HCT116 (cell line): ENCODE results near the gene ALK.

ENCODE experiments used
- JUND ChIP-seq: IDR thresholded peaks from 2 replicates; pipeline ENCODE4 v1.6.1; 2012
- POLR2AphosphoS5 ChIP-seq: IDR thresholded peaks from 2 replicates; pipeline ENCODE4 v1.6.1; 2011; ENCODE audit warnings: mild to moderate bottlenecking, low read depth, low read length, moderate library complexity
- TF ChIP-seq, protein P1 (sequence below), 3 experiments: fragments of 200-600 bp in 1 of 3; sonication (generic) in 1 of 3; IDR thresholded peaks in 2 of 3; conservative IDR thresholded peaks in 1 of 3; 2 replicates each; pipeline ENCODE4 v1.5.1; 2012 to 2017; ENCODE audit warnings: low read depth in 2 of 3, low read length in 2 of 3, antibody characterized with exemption in 1 of 3, borderline replicate concordance in 1 of 3, control low read depth in 1 of 3, mild to moderate bottlenecking in 1 of 3, mixed read lengths in 1 of 3, mixed run types in 1 of 3, moderate library complexity in 1 of 3; ENCODE audit not compliant: insufficient read depth in 1 of 3

DNA sequence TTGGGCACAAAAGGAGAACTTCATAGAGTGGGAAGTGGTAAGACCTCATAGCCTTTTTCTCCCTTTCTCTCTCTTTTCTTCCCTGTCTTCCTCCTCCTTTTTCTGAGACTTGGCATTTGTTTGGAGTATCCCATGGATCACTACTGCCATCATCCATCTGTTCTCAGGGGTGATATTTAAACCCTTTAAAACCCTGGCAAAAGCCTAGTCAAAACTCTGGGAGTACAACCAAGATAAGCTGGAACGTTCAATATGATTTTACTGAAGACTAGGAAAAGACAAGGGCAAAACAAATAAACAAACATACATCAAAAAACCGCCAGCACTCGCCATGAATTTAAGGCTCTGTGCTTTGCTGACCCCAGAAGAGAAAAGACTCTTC lies 552.7 kb downstream of the ALK start:
- TF ChIP-seq, protein P1, sequence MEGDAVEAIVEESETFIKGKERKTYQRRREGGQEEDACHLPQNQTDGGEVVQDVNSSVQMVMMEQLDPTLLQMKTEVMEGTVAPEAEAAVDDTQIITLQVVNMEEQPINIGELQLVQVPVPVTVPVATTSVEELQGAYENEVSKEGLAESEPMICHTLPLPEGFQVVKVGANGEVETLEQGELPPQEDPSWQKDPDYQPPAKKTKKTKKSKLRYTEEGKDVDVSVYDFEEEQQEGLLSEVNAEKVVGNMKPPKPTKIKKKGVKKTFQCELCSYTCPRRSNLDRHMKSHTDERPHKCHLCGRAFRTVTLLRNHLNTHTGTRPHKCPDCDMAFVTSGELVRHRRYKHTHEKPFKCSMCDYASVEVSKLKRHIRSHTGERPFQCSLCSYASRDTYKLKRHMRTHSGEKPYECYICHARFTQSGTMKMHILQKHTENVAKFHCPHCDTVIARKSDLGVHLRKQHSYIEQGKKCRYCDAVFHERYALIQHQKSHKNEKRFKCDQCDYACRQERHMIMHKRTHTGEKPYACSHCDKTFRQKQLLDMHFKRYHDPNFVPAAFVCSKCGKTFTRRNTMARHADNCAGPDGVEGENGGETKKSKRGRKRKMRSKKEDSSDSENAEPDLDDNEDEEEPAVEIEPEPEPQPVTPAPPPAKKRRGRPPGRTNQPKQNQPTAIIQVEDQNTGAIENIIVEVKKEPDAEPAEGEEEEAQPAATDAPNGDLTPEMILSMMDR (IDR thresholded peaks at IDR 0.05 in 2 of 3, conservative IDR thresholded peaks at IDR 0.05 in 1 of 3; ENCODE audit: borderline replicate concordance in 1 of 3, insufficient read depth in 1 of 3, low read depth in 2 of 3, low read length in 2 of 3) = no peak
- TF ChIP-seq JUND (no peak), POLR2AphosphoS5 (no peak)
